NCI-H748 (cell line): ENCODE data around the gene LACRT.
A peak's percentile ranks its signal among the peaks of the same experiment; 100 is the strongest.
"Not testable (repeated sequence)": the region's sequence is repeated elsewhere in the genome, so short reads cannot be mapped to it uniquely, and the experiment has no call there.

Experiments
- DNase-seq: peaks from one replicate; lab custom pipeline; 2025; ENCODE audit not compliant: unreplicated experiment; lab: John Stamatoyannopoulos, UW

Gene LACRT

GRCh38 chr12:54634795-54635194 is at the start of gene LACRT:
Gene LACRT, minus strand, starts transcription at chr12:54634895. Its CDS starts 54 bp downstream, at chr12:54634841.
- DNase-seq, result no peak

GRCh38 chr12:54683398-54683797 is 48.7 kb upstream of the LACRT start:
- peak; percentile 82 for DNase-seq

GRCh38 chr12:54682674-54683073 is 48.0 kb upstream of the LACRT start:
- DNase-seq, result no peak

- DNase-seq, result peak; percentile 49
These were observed 45.7 kb upstream of the LACRT start for GRCh38 chr12:54680374-54680773.

- no peak for DNase-seq
These were observed 43.4 kb upstream of the LACRT start for GRCh38 chr12:54678131-54678530.

- DNase-seq, result no peak
These were observed 33.2 kb upstream of the LACRT start for GRCh38 chr12:54667945-54668344.

GRCh38 chr12:54666008-54666407 is 31.3 kb upstream of the LACRT start:
- no peak for DNase-seq

- not testable (repeated sequence) for DNase-seq
These were observed 30.4 kb upstream of the LACRT start for GRCh38 chr12:54665022-54665635.

GRCh38 chr12:54663603-54664002 is 28.9 kb upstream of the LACRT start:
- DNase-seq, result no peak

- DNase-seq, result no peak
These were observed 27.3 kb upstream of the LACRT start for GRCh38 chr12:54662026-54662425.

GRCh38 chr12:54661048-54661447 is 26.4 kb upstream of the LACRT start:
- no peak for DNase-seq

GRCh38 chr12:54660320-54660962 is 25.7 kb upstream of the LACRT start:
- DNase-seq, result no peak

- peak; percentile 62 for DNase-seq
These were observed 23.9 kb upstream of the LACRT start for GRCh38 chr12:54658306-54659264.

GRCh38 chr12:54657105-54657607 is 22.5 kb upstream of the LACRT start:
- no peak for DNase-seq

- DNase-seq, result no peak
These were observed 20.2 kb upstream of the LACRT start for GRCh38 chr12:54654926-54655325.

- DNase-seq, result no peak
These were observed 18.3 kb upstream of the LACRT start for GRCh38 chr12:54653025-54653424.

- DNase-seq, result no peak
These were observed 16.2 kb upstream of the LACRT start for GRCh38 chr12:54650889-54651288.

GRCh38 chr12:54650409-54650808 is 15.7 kb upstream of the LACRT start:
- DNase-seq, result no peak

GRCh38 chr12:54649825-54650224 is 15.1 kb upstream of the LACRT start:
- DNase-seq, result no peak

- no peak for DNase-seq
These were observed 13.6 kb upstream of the LACRT start, which contains the start of gene DCD for GRCh38 chr12:54648265-54648664. Gene DCD, minus strand, starts transcription at chr12:54648365. Its CDS starts 62 bp downstream, at chr12:54648303.

GRCh38 chr12:54641554-54641953 is 6.9 kb upstream of the LACRT start:
- DNase-seq, result no peak
